Upper lobe of left lung (tissue), 4 donors: Measurements from ENCODE around the gene SMAP2.

Experiments
- EP300 ChIP-seq, 4 donors: sonication (generic); formaldehyde crosslinking; IDR thresholded peaks; one replicate each; pipeline ENCODE4 v1.5.1; 2017; ENCODE audit warnings: antibody characterized with exemption in 4 of 4, control low read depth in 2 of 4
- POLR2AphosphoS5 ChIP-seq, 2 donors: sonication (generic); formaldehyde crosslinking; IDR thresholded peaks; one replicate each; pipeline ENCODE4 v1.5.1; 2017; ENCODE audit warnings: antibody characterized with exemption in 2 of 2
- TF ChIP-seq, protein P1 (sequence below), 6 experiments: fragments of 450-650 bp in 4 of 6; fragments of 200-600 bp in 2 of 6; sonication (generic) in 2 of 6; IDR thresholded peaks; one replicate each; pipeline ENCODE4 v1.5.1; 2016 to 2019; ENCODE audit warnings: antibody characterized with exemption in 6 of 6

DNA sequence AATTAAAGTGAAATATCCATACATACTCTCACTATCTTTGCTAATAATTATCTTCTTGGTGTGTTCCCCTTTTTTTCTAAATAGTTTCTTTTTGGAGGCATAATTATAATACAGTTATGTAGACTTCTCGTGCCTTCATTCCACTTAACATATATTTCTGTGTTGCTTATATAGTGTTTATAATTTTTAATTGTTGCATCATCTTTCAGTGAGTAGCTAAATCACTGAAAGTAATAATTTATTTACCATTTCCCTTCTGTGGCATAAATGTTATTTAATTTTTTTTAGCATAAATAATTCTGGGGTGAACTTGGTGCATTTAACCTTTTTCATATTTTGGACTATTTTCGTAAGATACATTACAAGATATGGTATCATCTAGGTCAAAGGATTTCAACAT lies 38.3 kb downstream of the SMAP2 start:
- TF ChIP-seq, protein P1, sequence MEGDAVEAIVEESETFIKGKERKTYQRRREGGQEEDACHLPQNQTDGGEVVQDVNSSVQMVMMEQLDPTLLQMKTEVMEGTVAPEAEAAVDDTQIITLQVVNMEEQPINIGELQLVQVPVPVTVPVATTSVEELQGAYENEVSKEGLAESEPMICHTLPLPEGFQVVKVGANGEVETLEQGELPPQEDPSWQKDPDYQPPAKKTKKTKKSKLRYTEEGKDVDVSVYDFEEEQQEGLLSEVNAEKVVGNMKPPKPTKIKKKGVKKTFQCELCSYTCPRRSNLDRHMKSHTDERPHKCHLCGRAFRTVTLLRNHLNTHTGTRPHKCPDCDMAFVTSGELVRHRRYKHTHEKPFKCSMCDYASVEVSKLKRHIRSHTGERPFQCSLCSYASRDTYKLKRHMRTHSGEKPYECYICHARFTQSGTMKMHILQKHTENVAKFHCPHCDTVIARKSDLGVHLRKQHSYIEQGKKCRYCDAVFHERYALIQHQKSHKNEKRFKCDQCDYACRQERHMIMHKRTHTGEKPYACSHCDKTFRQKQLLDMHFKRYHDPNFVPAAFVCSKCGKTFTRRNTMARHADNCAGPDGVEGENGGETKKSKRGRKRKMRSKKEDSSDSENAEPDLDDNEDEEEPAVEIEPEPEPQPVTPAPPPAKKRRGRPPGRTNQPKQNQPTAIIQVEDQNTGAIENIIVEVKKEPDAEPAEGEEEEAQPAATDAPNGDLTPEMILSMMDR (IDR thresholded peaks at IDR 0.05): no peak
- TF ChIP-seq POLR2AphosphoS5 (IDR thresholded peaks at IDR 0.05): no peak
- no peak for TF ChIP-seq EP300 (IDR thresholded peaks at IDR 0.05)
